ENCODE results near the gene BIRC5.
A peak's percentile ranks its signal among the peaks of the same experiment; 100 is the strongest.

The BIRC5 gene

GRCh38 chr17:78258323-78259191 is 44.5 kb downstream of the BIRC5 start:
- DNase-seq: peak in 3 of 4 experiments; percentile 31 to 83 (median 78)

- DNase-seq: no peak
Measured at GRCh38 chr17:78259192-78259554, 45.1 kb downstream of the BIRC5 start.

GRCh38 chr17:78263063-78263735 is 49.1 kb downstream of the BIRC5 start:
- no peak for DNase-seq

- no peak for DNase-seq
Measured at GRCh38 chr17:78263736-78264340, 49.8 kb downstream of the BIRC5 start.

- DNase-seq: no peak
Measured at GRCh38 chr17:78264590-78264989, 50.5 kb downstream of the BIRC5 start.

- DNase-seq: no peak
Measured at GRCh38 chr17:78265121-78265520, 51.1 kb downstream of the BIRC5 start.

- DNase-seq: no peak
Measured at GRCh38 chr17:78266231-78266631, 52.2 kb downstream of the BIRC5 start.

GRCh38 chr17:78266771-78267170 is 52.7 kb downstream of the BIRC5 start:
- no peak for DNase-seq

GRCh38 chr17:78267253-78268073 is 53.4 kb downstream of the BIRC5 start:
- DNase-seq: no peak

- DNase-seq: no peak
Measured at GRCh38 chr17:78268191-78268874, 54.3 kb downstream of the BIRC5 start.

- DNase-seq: no peak
Measured at GRCh38 chr17:78268951-78269905, 55.2 kb downstream of the BIRC5 start.

GRCh38 chr17:78269955-78270381 is 55.9 kb downstream of the BIRC5 start:
- no peak for DNase-seq

- no peak for DNase-seq
Measured at GRCh38 chr17:78271419-78272170, 57.5 kb downstream of the BIRC5 start.

- peak in 2 of 4 experiments; percentile 16 to 32 for DNase-seq
Measured at GRCh38 chr17:78272181-78272913, 58.3 kb downstream of the BIRC5 start.

GRCh38 chr17:78272914-78273258 is 58.8 kb downstream of the BIRC5 start:
- DNase-seq: no peak

GRCh38 chr17:78273813-78274212 is 59.8 kb downstream of the BIRC5 start:
- DNase-seq: no peak

All from activated CD4-positive, CD25-positive, alpha-beta regulatory T cell (primary cell).